Activated CD8-positive, alpha-beta memory T cell treated with anti-CD3 and anti-CD28 coated beads, Interleukin-2, amount 50 U/mL, for 1 hour (primary cell): ENCODE measurements around the gene YAF2.

Experiments
- DNase-seq: peaks from one replicate; pipeline ENCODE4 v3.0.0-alpha.2; 2020; ENCODE audit errors: extremely low read depth

YAF2 gene, protein sequence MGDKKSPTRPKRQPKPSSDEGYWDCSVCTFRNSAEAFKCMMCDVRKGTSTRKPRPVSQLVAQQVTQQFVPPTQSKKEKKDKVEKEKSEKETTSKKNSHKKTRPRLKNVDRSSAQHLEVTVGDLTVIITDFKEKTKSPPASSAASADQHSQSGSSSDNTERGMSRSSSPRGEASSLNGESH

DNA sequence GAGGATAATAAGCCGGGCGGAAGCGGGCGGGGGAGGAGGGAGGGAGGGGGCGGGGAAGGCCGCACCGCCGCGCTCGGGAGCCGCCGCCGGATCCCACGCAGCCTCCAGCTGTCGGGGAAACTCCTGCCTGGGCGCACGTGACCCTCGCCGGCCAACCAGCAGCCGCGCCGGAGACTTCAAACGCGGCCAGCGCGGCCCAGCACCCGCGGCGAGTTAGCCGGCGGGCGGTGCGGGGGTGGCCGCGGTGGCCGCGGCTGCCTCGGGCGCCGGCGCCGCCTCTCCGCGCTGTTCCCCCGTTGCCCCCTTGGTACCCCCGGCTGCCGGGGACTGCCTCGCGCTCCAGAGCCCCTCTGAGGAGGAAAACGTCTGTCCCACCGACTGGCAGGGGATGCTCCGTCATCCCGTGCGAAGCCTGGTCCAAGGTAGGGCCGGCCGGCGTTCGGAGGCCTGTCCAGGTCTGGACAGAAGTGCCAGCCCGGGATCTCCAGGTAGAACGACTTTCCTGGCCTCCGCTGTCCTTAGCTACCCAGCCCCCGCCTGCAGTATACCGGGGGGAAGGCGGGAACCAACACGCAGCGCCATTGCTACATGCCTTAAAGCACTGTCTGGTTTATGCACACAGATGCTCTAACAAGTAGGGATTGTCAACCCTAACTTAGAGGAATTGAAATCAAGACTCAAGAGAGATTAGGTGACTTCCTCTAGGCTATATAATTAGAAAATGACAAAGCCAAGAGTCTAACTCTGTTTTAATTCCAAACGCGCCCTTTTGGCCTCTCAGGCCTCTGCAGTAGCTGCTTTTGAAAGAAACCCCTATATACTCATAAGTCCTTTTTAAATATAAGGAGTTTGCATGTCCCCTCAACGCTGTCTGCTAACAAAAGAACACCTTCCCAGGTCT lies at the start of gene YAF2:
Gene YAF2, minus strand, starts transcription at position 9 of the 901 bp plus-strand sequence. CDS start 68 bp downstream, outside the sequence.
- peak; percentile 40 for DNase-seq

- no peak for DNase-seq
These were observed 48.7 kb upstream of the YAF2 start for GRCh38 chr12:42286741-42287140.

DNA sequence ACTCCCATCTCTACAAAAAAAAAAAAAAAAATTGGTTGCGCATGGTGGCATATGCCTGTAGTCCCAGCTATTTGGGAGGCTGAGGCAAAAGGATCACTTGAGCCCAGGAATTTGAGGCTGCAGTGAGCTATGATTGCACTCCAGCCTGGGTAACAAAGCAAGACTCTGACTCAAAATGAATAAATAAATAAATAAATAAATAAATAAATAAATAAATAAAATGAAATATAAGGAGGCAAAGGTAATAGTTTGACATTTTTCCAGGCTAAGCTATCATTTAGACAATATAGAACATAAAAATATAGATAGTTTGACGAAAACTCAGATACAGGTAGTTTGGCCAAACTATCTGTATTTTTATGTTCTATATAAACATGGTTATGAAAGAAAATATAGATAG lies 47.4 kb upstream of the YAF2 start:
- no peak for DNase-seq

- DNase-seq = no peak
These were observed 46.8 kb upstream of the YAF2 start for GRCh38 chr12:42284876-42285275.

DNA sequence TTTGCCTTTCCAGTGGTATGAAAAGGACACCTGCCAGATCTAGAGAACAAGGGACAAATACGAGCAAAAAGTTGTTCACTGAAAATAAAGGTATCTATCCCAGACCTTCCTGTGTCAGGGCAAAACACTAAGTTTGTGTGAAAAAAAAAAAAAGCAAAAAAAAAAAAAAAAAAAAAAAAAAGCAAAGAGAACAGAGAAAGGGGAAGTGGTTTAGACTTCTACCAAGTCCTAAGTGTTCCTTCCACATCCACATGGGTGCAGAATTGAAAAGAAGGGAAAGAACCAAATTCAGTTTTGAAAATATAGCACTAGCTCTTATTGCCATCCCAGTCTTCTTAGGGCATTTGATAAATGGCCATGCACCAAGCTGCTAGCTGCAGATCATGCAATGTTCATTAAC lies 46.1 kb upstream of the YAF2 start:
- DNase-seq = no peak

GRCh38 chr12:42283739-42284138 lies 45.7 kb upstream of the YAF2 start:
- no peak for DNase-seq

- DNase-seq = no peak
These were observed 44.2 kb upstream of the YAF2 start for GRCh38 chr12:42282294-42282693.

GRCh38 chr12:42281844-42282243 lies 43.8 kb upstream of the YAF2 start:
- no peak for DNase-seq

GRCh38 chr12:42281278-42281677 lies 43.2 kb upstream of the YAF2 start:
- DNase-seq = no peak

GRCh38 chr12:42278128-42278510 lies 40.1 kb upstream of the YAF2 start:
- no peak for DNase-seq

DNA sequence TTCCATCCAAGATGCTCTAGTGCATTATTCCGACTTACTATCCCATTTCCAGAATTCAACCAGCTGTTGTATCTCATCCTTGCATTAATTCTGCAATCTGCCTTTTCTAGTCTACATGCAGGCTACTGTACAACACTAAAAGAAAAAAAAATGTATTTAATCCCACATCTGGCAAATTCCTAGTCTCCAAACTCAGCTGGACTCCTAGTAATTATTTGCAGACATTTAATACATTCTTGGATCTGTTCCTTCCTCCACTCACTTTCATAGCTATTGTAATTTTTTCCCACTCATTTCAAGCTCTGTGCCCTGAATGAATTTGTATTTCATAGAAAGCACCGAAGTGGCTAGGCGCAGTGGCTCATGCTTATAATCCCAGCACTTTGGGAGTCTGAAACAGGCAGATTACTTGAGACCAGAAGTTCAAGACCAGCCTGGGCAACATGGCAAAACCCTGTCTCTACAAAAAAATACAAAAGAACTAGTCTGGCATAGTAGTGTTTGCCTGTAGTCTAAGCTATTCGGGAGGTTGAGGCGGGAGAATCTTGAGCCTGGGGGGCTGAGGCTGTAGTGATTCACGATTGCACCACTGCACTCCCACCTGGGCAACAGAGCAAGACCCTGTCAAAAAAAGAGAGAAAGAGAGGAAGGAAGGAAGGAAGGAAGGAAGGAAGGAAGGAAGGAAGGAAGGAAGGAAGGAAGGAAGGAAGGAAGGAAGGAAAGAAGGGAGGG lies 39.5 kb upstream of the YAF2 start:
- DNase-seq = no peak

GRCh38 chr12:42275499-42275898 lies 37.5 kb upstream of the YAF2 start:
- no peak for DNase-seq

DNA sequence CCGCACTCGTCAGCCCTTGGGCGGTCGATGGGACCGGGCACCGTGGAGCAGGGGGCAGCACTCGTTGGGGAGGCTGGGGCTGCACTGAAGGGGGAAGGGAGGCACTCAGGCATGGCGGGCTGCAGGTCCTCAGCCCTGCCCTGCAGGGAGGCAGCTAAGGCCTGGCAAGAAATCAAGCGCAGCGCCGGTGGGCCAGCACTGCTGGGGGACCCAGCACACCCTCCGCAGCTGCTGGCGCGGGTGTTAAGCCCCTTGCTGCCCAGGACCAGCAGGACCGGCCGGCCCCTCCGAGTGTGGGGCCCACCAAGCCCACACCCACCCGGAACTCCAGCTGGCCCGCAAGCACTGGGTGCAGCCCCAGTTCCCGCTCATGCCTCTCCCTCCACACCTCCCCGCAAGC lies 35.7 kb upstream of the YAF2 start:
- DNase-seq = no peak

GRCh38 chr12:42270596-42270995 lies 32.5 kb upstream of the YAF2 start:
- DNase-seq = no peak

GRCh38 chr12:42267413-42268190 lies 29.6 kb upstream of the YAF2 start:
- no peak for DNase-seq

DNA sequence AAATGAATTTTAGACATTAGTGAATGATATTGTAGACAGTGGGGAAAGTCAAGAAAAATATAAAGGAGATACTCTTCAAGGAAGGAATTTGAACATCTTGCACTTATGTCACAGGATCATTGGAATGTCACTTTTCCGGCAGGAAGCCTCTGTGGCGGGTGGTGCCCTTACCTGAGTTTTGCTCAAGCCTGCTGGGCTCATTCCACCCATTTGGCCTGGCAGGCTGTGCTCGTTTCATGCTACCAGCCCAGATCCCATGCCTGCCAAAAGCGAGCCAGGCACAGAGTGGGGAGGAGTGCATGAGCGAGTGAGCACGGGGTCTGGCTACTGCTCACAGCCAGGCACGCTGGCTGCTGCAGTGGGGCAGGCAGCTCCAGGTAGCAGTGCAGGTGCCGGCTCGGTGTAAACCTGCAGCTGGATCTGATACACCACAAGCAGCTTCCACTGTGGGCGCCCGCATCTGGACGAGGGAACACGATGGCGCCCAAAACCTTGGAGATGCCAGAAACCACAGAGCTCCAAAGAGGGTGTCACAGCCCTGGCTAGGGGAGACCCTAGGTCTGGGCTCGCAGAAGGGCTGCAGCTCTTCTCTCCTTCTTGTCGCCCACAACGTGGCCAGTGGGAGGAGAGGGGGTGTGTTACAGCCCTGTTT lies 28.7 kb upstream of the YAF2 start:
- DNase-seq = no peak

DNA sequence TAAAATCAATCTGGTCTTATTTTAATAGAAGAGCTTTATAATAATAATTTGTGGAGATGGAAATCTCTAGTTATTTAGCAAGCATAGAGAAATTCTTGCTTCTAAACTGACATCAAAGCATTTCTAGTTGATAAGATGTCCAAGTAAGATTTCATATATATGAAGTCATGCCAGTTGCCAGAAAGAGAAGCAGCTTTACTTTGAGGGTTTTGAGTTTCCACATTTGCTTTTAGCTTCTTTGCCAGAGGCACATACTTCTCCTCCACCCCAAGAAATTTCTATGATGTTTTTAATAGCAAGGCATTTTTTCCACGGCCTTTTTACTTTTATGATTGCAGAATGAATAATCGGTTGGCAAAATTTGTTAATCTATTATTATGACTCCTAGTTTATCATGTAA lies 24.2 kb upstream of the YAF2 start:
- DNase-seq = no peak

DNA sequence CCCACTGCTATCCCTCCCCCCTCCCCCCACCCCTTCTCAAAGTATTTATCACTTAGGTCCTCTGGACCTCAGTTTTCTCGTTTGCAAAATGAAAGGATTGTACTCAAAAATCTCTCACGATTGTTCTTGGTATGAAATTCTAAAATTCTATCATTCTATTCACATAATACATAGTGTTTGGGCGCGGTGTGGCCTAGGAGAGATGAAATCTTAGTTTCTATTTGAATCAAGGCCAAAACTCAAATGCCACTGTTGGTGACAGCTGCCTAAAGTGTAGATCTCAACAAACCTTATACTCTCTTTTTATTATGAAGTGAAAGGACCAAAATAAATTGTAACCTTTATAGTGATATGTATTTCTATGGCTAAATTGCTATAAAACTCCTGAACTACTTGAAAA lies 23.7 kb upstream of the YAF2 start:
- DNase-seq = no peak

- DNase-seq = no peak
These were observed 22.5 kb upstream of the YAF2 start for GRCh38 chr12:42260518-42260917.

DNA sequence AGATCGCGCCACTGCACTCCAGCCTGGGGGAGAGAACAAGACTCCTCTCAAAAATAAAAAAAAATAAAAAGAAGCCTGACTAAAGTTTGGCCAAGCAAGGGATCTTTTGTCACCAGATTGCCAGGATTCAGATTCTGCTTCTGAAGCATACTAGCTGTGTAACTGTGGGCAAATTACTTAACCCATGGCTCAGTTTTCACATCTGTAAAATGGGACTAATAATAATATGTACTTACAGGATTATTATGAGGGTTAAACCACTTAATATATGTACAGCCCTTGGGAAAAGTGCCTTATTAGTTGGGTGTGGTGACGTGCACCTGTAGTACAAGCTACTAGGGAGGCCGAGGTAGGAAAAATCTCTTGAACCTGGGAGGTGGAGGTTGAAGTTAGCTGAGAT lies 21.7 kb upstream of the YAF2 start:
- DNase-seq = no peak

GRCh38 chr12:42255866-42256261 lies 17.8 kb upstream of the YAF2 start:
- no peak for DNase-seq
